ENCODE data around the gene XG.

Gene XG

GRCh38 chrX:2859197-2859797, 107.5 kb downstream of the XG start:
- no peak for DNase-seq (ENCODE audit: low read depth)
- no peak for TF ChIP-seq CTCF (IDR thresholded peaks at IDR 0.05; ENCODE audit: control insufficient read depth, insufficient read depth, low read depth, low read length, missing control alignments)

GRCh38 chrX:2862404-2862803, 110.6 kb downstream of the XG start:
- no peak for TF ChIP-seq CTCF (IDR thresholded peaks at IDR 0.05; ENCODE audit: control insufficient read depth, insufficient read depth, low read depth, low read length, missing control alignments)
- no peak for DNase-seq (ENCODE audit: low read depth)
- H3K4me3 ChIP-seq (ENCODE audit: control insufficient read depth, low read depth, low read length), result no peak overlapping the region

More at GRCh38 chrX:2859197-2859797, 107.5 kb downstream of the XG start:
- H3K4me3 ChIP-seq (ENCODE audit: control insufficient read depth, low read depth, low read length), result no peak overlapping the region

GRCh38 chrX:2863646-2864045, 111.8 kb downstream of the XG start:
- no peak for DNase-seq (ENCODE audit: low read depth)
- TF ChIP-seq CTCF (IDR thresholded peaks at IDR 0.05; ENCODE audit: control insufficient read depth, insufficient read depth, low read depth, low read length, missing control alignments), result no peak
- no peak overlapping the region for H3K4me3 ChIP-seq (ENCODE audit: control insufficient read depth, low read depth, low read length)

Measured in AG09309 (cell line).